GM23338 (cell line): ENCODE data around the gene SLC6A19.

Experiments
- CREB1 ChIP-seq: fragments of 250-450 bp; sonication (Bioruptor Pico); IDR thresholded peaks from 2 replicates; pipeline ENCODE4 v1.5.0; 2020; ENCODE audit warnings: low read depth, mild to moderate bottlenecking, moderate library complexity
- EZH2 ChIP-seq: fragments of 200-600 bp; sonication (generic); IDR thresholded peaks from one replicate; pipeline ENCODE4 v1.8.0; 2017; ENCODE audit warnings: antibody characterized with exemption, mild to moderate bottlenecking, low read depth; ENCODE audit not compliant: unreplicated experiment
- EZH2phosphoT487 ChIP-seq: fragments of 200-600 bp; sonication (generic); IDR thresholded peaks from one replicate; pipeline ENCODE4 v1.8.1; 2018; ENCODE audit warnings: antibody characterized with exemption; ENCODE audit not compliant: unreplicated experiment
- JUNB ChIP-seq: IDR thresholded peaks from one replicate; pipeline ENCODE4 v1.6.1; 2016; ENCODE audit warnings: antibody characterized with exemption; ENCODE audit not compliant: unreplicated experiment
- NANOG ChIP-seq: IDR thresholded peaks from 2 replicates; pipeline ENCODE4 v1.6.1; 2016; ENCODE audit warnings: antibody characterized with exemption, borderline replicate concordance
- POLR2AphosphoS5 ChIP-seq: IDR thresholded peaks from 2 replicates; pipeline ENCODE4 v1.6.1; 2016; ENCODE audit warnings: antibody characterized with exemption, low read depth
- TF ChIP-seq, protein P1 (sequence below), 2 experiments: fragments of 200-600 bp in 1 of 2; sonication (generic) in 1 of 2; conservative IDR thresholded peaks; 2 replicates each; pipeline versions ENCODE4 v1.5.1 to v1.6.1; 2016 to 2017; ENCODE audit warnings: antibody characterized with exemption in 2 of 2, low read depth in 2 of 2, mild to moderate bottlenecking in 2 of 2, moderate library complexity in 1 of 2
- TF ChIP-seq, protein P2 (sequence below): IDR thresholded peaks from one replicate; pipeline ENCODE4 v1.6.1; 2018; ENCODE audit warnings: antibody characterized with exemption; ENCODE audit not compliant: unreplicated experiment

DNA sequence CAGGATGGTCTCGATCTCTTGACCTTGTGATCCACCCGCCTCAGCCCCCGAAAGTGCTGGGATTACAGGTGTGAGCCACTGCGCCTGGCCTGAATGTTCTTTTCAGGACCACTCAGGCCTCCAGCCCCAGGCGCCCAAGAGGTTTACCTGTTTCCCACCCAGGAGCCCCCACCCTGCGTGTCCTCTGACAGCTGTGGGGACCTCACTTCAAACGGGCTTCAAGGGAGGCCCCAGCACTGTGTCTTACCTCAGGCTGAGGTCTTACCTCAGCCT lies 19.1 kb upstream of the SLC6A19 start:
- TF ChIP-seq, protein P1, sequence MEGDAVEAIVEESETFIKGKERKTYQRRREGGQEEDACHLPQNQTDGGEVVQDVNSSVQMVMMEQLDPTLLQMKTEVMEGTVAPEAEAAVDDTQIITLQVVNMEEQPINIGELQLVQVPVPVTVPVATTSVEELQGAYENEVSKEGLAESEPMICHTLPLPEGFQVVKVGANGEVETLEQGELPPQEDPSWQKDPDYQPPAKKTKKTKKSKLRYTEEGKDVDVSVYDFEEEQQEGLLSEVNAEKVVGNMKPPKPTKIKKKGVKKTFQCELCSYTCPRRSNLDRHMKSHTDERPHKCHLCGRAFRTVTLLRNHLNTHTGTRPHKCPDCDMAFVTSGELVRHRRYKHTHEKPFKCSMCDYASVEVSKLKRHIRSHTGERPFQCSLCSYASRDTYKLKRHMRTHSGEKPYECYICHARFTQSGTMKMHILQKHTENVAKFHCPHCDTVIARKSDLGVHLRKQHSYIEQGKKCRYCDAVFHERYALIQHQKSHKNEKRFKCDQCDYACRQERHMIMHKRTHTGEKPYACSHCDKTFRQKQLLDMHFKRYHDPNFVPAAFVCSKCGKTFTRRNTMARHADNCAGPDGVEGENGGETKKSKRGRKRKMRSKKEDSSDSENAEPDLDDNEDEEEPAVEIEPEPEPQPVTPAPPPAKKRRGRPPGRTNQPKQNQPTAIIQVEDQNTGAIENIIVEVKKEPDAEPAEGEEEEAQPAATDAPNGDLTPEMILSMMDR (conservative IDR thresholded peaks at IDR 0.05; ENCODE audit: low read depth in 2 of 2): no peak
- TF ChIP-seq, protein P2, sequence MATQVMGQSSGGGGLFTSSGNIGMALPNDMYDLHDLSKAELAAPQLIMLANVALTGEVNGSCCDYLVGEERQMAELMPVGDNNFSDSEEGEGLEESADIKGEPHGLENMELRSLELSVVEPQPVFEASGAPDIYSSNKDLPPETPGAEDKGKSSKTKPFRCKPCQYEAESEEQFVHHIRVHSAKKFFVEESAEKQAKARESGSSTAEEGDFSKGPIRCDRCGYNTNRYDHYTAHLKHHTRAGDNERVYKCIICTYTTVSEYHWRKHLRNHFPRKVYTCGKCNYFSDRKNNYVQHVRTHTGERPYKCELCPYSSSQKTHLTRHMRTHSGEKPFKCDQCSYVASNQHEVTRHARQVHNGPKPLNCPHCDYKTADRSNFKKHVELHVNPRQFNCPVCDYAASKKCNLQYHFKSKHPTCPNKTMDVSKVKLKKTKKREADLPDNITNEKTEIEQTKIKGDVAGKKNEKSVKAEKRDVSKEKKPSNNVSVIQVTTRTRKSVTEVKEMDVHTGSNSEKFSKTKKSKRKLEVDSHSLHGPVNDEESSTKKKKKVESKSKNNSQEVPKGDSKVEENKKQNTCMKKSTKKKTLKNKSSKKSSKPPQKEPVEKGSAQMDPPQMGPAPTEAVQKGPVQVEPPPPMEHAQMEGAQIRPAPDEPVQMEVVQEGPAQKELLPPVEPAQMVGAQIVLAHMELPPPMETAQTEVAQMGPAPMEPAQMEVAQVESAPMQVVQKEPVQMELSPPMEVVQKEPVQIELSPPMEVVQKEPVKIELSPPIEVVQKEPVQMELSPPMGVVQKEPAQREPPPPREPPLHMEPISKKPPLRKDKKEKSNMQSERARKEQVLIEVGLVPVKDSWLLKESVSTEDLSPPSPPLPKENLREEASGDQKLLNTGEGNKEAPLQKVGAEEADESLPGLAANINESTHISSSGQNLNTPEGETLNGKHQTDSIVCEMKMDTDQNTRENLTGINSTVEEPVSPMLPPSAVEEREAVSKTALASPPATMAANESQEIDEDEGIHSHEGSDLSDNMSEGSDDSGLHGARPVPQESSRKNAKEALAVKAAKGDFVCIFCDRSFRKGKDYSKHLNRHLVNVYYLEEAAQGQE: no peak
- no peak for TF ChIP-seq EZH2phosphoT487
- no peak for TF ChIP-seq CREB1 (CRISPR knock-in tag)
- TF ChIP-seq EZH2: no peak
- no peak for TF ChIP-seq POLR2AphosphoS5
- TF ChIP-seq NANOG: no peak
- no peak for TF ChIP-seq JUNB
